Mucosa of descending colon (tissue), 3 donors: ENCODE results near the gene CDH4. TPM values are rescaled to one million over a fixed set of nuclear protein-coding genes. Genes with fewer than 3 reads are reported as not detected.

ENCODE experiments used
- ATAC-seq: fragments of 200-7000 bp; cut with Tn5 transposase; one replicate; pipeline ENCODE4 v1.9.1; 2020; ENCODE audit warnings: mild to moderate bottlenecking, moderate library complexity
- DNase-seq, 3 donors: peaks; one replicate each; pipeline ENCODE4 v3.0.0-alpha.2; 2020
- H3K36me3 ChIP-seq: fragments of 200-600 bp; one replicate; pipeline ENCODE4 v1.8.0; 2021; ENCODE audit warnings: low read depth, mild to moderate bottlenecking
- H3K4me1 ChIP-seq: fragments of 200-600 bp; one replicate; pipeline ENCODE4 v1.8.0; 2021; ENCODE audit warnings: low read depth, mild to moderate bottlenecking
- H3K4me3 ChIP-seq: fragments of 200-600 bp; one replicate; pipeline ENCODE4 v1.8.0; 2021; ENCODE audit warnings: mild to moderate bottlenecking
- H3K9me3 ChIP-seq: fragments of 200-600 bp; one replicate; pipeline ENCODE4 v1.8.0; 2021; ENCODE audit warnings: mild to moderate bottlenecking
- intact Hi-C, 2 donors: fragments of 100-400 bp; cut with DNase I in 1 of 2; cut with micrococcal nuclease in 1 of 2; formaldehyde crosslinking; loops; one replicate each; pipeline versions ENCODE4 v1.11.0 to v1.11.1; 2022; cut with DNase I, micrococcal nuclease
- total RNA-seq, 3 donors: library from RNA; stranded (reverse); fragmentation: NEBNext Ultra II Directional in 2 of 3; extraction: Animal tissue kit (Norgen Biotek cat#: 25700) in 2 of 3; gene quantifications; one replicate each; pipeline versions ENCODE4 v1.2.1 to v1.2.4, GENCODE V29; 2021 to 2023
- TF ChIP-seq, protein P1 (sequence below): fragments of 200-600 bp; IDR thresholded peaks from one replicate; pipeline ENCODE4 v1.8.0; 2022; ENCODE audit warnings: antibody characterized with exemption, mild to moderate bottlenecking
- donor health status: DM: no; HTN: no; CAD: no; lungs with moderate emphysema.
- donor health status: DM: no; HTN: no; CAD: no.
- donor health status: DM: no; HTN: yes; CAD: no.

Gene CDH4
- total RNA-seq, 3 donors from 2014 or later: 0.16 TPM; not detected in 2

DNA sequence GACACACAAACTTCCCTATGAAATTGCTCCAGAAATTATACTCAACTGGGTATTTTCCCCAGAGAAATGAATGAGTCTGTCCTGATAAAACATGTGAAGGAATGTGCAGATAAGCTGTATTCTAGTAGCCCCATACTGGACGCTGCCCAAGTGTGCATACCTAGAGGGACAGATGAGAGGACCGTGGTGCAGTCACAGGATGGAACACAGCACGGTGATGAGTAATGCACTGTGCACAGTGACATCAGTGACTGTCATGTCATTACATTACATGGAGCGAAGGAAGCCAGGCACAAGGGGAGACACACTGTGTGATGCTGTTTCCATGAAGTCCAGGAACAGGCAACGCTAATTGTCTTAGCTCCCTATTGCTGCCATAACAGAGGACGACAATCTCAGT lies 155.5 kb downstream of the CDH4 start:
- no peaks in the 10 kb centered on the region for H3K4me1 ChIP-seq
- H3K36me3 ChIP-seq: no peaks in the 10 kb centered on the region
- no peak for DNase-seq
- H3K4me3 ChIP-seq: no peak overlapping the region
- TF ChIP-seq, protein P1, sequence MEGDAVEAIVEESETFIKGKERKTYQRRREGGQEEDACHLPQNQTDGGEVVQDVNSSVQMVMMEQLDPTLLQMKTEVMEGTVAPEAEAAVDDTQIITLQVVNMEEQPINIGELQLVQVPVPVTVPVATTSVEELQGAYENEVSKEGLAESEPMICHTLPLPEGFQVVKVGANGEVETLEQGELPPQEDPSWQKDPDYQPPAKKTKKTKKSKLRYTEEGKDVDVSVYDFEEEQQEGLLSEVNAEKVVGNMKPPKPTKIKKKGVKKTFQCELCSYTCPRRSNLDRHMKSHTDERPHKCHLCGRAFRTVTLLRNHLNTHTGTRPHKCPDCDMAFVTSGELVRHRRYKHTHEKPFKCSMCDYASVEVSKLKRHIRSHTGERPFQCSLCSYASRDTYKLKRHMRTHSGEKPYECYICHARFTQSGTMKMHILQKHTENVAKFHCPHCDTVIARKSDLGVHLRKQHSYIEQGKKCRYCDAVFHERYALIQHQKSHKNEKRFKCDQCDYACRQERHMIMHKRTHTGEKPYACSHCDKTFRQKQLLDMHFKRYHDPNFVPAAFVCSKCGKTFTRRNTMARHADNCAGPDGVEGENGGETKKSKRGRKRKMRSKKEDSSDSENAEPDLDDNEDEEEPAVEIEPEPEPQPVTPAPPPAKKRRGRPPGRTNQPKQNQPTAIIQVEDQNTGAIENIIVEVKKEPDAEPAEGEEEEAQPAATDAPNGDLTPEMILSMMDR: no peak
- no peak for ATAC-seq
- H3K9me3 ChIP-seq: peaks cover 2% of the 10 kb centered on the region
- intact Hi-C loops: no loop called here

DNA sequence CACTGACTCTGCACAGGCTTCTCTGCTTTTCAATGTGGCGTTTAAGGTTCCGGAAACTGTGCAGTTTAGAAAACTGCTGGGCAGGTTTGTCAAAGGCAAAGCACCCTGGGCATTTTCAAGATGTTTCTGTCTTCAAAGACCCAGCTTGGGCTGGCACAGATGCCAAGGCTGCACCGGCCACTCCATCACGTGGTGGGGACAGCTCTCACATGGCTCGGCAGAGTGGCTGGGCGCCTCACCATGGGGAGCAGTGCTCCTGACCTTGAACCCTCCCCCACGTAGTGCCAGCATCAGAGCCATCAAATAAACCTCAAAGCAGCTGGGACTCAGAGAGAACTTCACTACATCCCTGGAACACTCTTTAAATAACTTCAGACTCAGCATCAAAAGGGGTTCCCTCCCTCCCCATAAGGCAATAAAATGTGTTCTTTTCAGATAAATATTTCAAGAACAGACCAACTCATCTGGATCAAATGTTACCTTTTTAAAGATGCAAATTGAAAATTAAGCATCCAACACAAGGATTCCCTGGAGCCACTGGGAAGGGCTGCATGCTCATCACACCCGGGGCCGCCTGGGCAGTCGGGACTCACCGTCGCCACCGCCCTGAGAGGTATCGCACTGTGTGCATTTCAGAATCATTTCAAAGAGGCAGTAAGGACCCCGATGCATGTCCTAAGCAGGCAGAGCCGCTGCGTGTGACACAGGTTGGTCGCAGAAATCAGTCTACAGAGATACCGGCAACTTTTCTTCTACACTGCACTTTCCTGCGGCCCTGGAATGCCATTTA lies 157.1 kb downstream of the CDH4 start:
- no peaks in the 10 kb centered on the region for H3K4me1 ChIP-seq
- intact Hi-C loops: no loop called here
- ATAC-seq: no peak
- no peak overlapping the region for H3K4me3 ChIP-seq
- H3K9me3 ChIP-seq: peaks cover 2% of the 10 kb centered on the region
- DNase-seq: no peak
- TF ChIP-seq, protein P1: no peak
- H3K36me3 ChIP-seq: no peaks in the 10 kb centered on the region

DNA sequence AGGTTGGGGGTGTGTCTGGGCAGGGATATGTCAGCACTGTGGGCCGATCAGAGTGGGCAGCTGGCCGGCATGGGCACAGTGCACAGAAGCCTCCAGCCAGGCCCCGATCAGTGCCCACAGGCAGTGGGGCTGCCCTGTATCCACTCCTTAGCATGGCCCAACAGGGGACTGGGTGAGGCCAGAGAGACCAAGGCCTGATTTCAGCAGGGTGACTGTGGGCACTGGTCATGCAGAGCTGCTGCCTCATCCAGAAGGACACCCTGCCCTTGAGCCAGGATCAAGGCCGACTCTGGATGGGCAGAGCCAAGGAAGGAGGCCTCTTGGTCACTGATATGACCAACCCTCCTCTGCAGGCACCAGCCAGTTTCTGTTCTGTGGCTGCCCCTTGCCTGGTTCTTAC lies 159.7 kb downstream of the CDH4 start:
- no peak overlapping the region for H3K4me3 ChIP-seq
- intact Hi-C loops: no loop called here
- DNase-seq (no peak), ATAC-seq (no peak)
- no peaks in the 10 kb centered on the region for H3K9me3 ChIP-seq
- no peaks in the 10 kb centered on the region for H3K4me1 ChIP-seq
- H3K36me3 ChIP-seq: no peaks in the 10 kb centered on the region
- TF ChIP-seq, protein P1: no peak

DNA sequence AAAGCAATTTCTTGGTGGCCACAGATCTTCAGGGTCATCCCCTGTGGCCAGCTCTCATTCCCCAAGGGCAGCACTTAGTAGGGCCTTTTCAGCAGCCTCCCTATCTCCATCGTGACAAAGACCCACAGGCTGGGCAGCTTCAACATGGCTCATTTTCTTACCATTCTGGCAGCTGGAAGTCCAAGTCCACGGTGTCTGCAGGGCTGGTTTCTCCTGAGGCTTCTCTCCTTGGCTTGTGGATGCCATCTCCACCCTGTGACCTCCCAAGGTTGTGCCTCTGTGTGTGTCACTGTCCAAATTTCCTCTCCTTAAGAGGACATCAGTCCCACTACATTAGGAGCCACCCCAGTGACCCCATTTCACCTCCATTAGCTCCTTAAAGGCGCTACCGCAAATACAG lies 161.7 kb downstream of the CDH4 start:
- H3K4me1 ChIP-seq: no peaks in the 10 kb centered on the region
- no peaks in the 10 kb centered on the region for H3K36me3 ChIP-seq
- no peaks in the 10 kb centered on the region for H3K9me3 ChIP-seq
- intact Hi-C loops: no loop called here
- DNase-seq (no peak), ATAC-seq (no peak)
- TF ChIP-seq, protein P1: no peak
- no peak overlapping the region for H3K4me3 ChIP-seq

DNA sequence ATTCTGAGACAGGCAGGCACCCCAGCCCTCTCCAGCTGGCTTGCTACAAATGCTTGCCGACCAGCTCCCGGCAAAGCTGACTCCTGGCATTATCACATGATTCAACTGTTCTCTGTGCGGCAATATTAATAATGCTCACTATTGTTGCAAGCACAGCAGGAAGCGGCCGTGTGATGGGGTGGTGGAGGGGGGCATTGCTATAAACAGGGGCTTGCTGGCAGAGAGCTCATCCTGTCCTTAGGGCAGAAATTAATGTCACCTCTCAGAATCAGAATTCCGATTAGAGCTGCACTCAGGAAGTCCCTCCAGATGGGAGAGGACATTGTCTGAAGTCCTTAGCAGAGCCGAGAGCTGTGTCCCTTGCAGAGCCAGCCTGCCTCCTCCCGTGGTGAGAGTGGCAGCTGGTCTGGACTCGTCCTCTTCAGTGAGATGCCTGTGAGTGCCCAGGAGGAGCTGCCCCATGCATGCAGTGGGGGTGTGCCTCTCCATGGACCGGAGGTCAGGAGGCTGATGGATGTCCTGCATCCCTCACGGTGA lies 162.5 kb downstream of the CDH4 start:
- Histone ChIP-seq H3K4me1 (no peaks in the 10 kb centered on the region), H3K9me3 (no peaks in the 10 kb centered on the region), H3K4me3 (no peak overlapping the region), H3K36me3 (no peaks in the 10 kb centered on the region)
- intact Hi-C loops: no loop called here
- no peak for ATAC-seq
- DNase-seq: no peak
- TF ChIP-seq, protein P1: no peak
